ENCODE measurements around the gene ANKRD37.

DNA sequence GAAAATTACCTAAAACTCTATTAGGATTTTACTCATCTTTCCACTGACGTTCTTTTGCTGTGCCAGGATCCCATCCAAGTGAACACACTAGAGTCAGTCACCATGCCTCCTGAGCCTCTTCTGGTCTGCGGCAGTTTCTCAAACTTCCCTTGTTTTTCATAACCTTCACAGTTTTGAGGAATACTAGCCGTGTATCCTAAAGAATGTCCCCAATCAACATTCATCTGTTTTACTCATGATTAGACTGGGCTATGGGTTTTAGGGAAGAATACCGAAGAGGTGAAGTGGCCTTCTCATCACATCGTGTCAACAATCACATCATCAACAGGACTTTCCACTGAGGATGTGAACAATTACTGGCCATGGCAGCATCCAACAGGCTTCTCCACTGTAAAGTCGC is 5.7 kb upstream of the ANKRD37 start:
- TF ChIP-seq, protein P1, sequence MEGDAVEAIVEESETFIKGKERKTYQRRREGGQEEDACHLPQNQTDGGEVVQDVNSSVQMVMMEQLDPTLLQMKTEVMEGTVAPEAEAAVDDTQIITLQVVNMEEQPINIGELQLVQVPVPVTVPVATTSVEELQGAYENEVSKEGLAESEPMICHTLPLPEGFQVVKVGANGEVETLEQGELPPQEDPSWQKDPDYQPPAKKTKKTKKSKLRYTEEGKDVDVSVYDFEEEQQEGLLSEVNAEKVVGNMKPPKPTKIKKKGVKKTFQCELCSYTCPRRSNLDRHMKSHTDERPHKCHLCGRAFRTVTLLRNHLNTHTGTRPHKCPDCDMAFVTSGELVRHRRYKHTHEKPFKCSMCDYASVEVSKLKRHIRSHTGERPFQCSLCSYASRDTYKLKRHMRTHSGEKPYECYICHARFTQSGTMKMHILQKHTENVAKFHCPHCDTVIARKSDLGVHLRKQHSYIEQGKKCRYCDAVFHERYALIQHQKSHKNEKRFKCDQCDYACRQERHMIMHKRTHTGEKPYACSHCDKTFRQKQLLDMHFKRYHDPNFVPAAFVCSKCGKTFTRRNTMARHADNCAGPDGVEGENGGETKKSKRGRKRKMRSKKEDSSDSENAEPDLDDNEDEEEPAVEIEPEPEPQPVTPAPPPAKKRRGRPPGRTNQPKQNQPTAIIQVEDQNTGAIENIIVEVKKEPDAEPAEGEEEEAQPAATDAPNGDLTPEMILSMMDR (IDR thresholded peaks at IDR 0.05; ENCODE audit: insufficient read depth, low read length) = no peak
- TF ChIP-seq, protein P2, sequence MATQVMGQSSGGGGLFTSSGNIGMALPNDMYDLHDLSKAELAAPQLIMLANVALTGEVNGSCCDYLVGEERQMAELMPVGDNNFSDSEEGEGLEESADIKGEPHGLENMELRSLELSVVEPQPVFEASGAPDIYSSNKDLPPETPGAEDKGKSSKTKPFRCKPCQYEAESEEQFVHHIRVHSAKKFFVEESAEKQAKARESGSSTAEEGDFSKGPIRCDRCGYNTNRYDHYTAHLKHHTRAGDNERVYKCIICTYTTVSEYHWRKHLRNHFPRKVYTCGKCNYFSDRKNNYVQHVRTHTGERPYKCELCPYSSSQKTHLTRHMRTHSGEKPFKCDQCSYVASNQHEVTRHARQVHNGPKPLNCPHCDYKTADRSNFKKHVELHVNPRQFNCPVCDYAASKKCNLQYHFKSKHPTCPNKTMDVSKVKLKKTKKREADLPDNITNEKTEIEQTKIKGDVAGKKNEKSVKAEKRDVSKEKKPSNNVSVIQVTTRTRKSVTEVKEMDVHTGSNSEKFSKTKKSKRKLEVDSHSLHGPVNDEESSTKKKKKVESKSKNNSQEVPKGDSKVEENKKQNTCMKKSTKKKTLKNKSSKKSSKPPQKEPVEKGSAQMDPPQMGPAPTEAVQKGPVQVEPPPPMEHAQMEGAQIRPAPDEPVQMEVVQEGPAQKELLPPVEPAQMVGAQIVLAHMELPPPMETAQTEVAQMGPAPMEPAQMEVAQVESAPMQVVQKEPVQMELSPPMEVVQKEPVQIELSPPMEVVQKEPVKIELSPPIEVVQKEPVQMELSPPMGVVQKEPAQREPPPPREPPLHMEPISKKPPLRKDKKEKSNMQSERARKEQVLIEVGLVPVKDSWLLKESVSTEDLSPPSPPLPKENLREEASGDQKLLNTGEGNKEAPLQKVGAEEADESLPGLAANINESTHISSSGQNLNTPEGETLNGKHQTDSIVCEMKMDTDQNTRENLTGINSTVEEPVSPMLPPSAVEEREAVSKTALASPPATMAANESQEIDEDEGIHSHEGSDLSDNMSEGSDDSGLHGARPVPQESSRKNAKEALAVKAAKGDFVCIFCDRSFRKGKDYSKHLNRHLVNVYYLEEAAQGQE (IDR thresholded peaks at IDR 0.05; ENCODE audit: insufficient replicate concordance, low read depth) = no peak
- TF ChIP-seq GABPA (IDR thresholded peaks at IDR 0.05; ENCODE audit: low read depth) (no peak), POLR2AphosphoS5 (IDR thresholded peaks at IDR 0.05; ENCODE audit: low read depth) (no peak)
